Ramos (cell line): Measurements from ENCODE around the gene IZUMO1.

Source experiments
- in situ Hi-C: fragments of 300-500 bp; cut with MboI; formaldehyde crosslinking; loops from one replicate; pipeline ENCODE4 v1.14.3; 2022; ENCODE audit warnings: low sequenced_read_pairs; ENCODE audit not compliant: unreplicated experiment

The IZUMO1 gene

DNA sequence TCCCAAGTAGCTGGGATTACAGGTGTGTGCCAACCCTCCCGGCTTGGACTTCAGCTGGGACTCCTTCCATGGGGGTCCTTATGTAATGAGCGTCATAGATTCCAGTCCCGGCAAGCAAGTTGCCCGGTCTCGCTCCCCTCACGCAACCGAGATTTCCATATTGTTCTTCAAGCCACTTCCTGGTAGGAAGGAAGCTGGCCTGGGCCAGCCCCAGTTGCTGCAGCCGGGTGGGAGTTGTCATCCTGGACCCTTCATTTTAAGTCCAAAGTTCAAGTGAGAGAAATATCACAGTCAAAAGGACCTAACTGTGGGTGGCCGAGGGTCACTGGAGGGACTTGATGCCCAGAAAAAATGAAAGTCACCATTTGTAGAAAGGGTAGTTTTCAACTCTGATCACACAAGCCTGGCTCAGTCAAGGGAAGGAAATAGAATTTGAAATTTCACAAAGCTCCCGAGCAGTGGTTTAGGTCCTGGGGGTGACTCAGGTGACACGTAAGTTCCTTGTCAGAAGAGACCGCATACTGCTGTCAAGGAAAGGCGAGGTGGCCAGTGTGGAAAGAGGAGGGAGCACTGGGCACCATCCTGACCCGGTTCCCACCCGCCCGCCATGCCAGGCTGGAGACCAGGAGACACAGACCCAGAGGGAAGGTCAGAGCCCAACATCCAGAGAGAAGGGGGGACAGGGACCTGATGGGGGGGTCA lies 13.9 kb upstream of the IZUMO1 start:
- in situ Hi-C loops = no loop called here

DNA sequence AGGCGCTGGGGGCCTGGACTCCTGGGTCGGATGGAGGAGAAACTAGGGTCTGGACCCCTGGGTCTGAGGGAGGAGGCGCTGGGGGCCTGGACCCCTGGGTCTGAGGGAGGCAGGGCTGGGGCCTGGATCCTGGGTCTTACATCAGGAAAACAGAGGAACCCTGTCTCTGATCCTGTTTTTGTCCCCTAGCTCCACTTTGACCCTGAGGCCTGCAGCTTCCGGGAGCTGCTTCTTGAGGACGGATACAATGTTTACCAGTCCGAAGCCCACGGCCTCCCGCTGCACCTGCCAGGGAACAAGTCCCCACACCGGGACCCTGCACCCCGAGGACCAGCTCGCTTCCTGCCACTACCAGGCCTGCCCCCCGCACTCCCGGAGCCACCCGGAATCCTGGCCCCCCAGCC lies 11.0 kb upstream of the IZUMO1 start:
- in situ Hi-C loops = no loop called here

DNA sequence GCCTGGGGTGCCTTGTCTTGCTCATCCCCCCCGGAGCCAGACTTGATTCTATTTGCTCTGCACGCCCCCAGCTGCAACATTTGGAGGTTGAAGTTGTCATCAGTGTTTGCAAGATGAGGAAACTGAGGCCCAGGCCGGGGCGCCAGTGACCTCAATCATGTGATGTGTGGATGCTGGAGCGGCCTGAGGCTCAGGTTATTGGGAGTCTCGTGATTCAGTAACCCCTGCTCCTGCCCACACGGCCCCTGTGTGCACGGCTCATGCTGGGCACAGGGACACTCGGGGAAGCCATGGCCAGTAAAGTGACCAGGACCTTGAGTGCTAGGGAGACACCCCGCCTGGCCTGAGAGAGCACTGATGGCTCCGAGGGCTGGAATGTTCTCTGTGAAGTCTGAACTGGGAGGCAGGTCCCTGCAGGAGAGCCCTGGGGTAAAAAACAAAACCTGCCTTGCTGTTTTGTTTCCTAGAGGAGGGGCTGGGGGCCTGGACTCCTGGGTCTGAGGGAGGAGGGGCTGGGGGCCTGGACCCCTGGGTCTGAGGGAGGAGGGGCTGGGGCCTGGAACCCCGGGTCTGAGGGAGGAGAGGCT lies 10.5 kb upstream of the IZUMO1 start:
- in situ Hi-C loops = no loop called here

DNA sequence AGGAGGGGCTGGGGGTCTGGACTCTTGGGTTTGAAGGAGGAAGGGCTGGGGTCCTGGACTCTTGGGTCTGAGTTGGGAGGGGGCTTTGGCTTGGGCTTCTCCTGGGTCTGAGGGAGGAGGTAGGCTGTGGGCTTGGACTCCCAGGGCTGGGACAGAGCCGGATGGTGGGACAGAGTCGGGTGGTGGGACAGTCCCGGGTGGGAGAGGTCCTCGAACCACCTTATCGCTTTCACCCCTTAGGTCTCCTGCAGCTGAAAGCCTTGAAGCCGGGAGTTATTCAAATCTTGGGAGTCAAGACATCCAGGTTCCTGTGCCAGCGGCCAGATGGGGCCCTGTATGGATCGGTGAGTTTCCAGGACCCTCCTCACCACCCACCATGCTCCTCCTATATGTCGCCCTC lies 10.0 kb upstream of the IZUMO1 start:
- in situ Hi-C loops = no loop called here

DNA sequence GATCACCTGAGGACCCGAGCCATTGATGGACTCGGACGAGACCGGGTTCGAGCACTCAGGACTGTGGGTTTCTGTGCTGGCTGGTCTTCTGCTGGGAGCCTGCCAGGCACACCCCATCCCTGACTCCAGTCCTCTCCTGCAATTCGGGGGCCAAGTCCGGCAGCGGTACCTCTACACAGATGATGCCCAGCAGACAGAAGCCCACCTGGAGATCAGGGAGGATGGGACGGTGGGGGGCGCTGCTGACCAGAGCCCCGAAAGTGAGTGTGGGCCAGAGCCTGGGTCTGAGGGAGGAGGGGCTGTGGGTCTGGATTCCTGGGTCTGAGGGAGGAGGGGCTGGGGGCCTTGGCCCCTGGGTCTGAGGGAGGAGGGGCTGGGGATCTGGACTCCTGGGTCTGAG lies 9.5 kb upstream of the IZUMO1 start:
- in situ Hi-C loops = no loop called here

DNA sequence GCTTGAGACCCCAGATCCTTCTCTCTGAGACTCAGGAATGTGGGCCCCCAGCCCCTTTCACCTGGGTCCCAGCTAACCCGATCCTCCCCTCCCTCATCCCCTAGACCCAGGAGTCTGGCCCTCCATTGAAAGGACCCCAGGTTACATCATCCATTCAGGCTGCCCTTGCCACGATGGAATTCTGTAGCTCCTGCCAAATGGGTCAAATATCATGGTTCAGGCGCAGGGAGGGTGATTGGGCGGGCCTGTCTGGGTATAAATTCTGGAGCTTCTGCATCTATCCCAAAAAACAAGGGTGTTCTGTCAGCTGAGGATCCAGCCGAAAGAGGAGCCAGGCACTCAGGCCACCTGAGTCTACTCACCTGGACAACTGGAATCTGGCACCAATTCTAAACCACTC lies 9.1 kb upstream of the IZUMO1 start:
- in situ Hi-C loops = no loop called here

DNA sequence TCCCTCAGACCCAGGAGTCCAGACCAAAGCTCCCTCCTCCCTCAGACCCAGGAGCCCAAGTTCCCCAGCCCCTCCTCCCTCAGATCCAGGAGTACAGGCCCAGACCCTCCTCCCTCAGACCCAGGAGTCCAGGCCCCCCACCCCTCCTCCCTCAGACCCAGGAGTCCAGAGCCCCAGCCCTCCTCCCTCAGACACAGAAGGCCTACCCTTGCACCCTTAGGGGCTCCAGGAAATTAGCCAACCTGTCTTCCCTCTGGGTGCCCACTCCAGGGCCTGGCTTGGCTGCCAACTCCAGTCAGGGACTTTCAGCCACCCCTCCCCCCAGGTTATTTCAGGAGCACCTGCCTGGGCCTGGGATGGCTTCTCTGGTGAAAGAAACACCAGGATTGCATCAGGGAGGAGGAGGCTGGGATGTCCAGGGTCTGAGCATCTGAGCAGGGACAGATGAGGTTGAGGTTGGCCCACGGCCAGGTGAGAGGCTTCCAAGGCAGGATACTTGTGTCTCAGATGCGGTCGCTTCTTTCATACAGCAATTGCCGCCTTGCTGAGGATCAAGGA lies 8.5 kb upstream of the IZUMO1 start, which contains the start of gene FGF21:
TSS of gene FGF21 (plus strand) at position 441 of the 558 bp plus-strand sequence. CDS start 713 bp downstream, outside the sequence.
- in situ Hi-C loops = no loop called here

DNA sequence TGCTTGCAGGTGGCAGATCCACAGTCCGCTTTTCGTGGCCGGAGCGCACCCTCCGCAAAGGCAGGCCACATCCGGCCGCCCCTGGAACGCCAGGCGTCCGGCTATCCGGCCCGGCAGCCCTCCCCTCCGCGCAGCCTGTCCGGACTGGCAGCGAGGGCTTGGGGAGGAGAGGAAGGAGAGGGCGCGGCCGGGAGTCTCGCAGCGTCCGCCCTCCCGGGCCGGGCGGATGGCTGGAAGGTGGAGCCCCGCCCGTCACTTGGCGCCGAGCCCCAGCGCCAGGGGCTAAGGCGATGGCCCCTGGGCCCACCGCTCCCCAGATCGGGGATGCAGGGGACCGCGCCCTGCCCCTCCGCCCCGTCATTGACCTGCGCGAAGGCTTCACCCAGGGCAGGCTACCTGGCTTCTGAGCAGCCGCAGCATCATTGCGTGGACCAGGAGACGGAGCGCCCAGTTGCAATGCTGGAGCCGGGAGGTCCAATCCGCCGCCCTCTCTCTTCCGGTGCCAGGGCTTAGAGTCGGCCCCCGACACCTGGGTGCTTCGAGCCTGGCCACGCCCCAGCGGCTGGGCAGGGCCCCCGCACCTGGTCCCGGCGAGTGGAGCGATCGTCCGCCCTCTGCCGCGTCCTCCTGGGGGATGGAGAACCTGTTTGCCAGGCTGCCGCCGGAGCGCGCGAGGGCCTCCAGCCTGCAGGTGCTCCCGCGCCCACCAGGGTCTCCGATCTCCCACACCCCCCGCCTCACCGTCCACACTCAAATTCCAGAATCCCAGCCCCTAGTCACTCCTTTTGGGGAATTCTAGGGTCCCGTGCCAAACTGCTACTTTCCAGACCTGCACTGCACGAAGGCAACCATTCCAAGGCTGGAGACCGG lies 6.0 kb upstream of the IZUMO1 start, which contains the start of gene FUT1:
TSS of gene FUT1 (minus strand) at position 146 of the 870 bp plus-strand sequence. CDS start 1,360 bp downstream, outside the sequence.
- in situ Hi-C loops = no loop called here

DNA sequence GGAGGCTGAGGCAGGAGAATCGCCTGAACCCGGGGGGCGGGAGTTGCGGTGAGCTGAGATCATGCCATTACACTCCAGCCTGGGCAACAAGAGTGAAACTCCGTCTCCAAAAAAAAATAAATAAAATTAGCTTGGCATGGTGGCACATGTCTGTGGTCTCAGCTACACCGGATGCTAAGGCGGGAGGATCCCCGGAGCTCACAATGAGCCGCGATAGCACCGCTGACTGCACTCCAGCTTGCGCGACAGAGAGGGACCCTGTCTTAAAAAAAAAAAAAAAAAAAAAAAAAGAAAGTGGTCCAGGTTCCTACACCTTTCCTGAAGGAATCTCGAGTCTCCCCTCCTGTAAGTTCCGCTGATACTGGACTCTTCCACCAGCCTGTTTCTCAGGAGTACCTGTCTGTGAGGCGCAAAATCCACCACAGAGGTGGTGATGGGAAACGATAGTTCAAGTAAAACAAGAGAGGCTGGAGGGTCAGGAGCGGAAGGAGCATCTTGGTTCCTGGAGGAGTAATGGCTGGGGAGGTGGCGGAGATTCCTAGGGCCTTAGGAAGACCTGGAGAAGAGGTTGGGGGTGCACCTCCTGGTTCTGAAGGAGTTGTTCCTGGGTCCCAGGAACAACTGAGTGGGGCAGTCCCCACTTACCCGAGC lies 5.3 kb upstream of the IZUMO1 start:
- in situ Hi-C loops = no loop called here

DNA sequence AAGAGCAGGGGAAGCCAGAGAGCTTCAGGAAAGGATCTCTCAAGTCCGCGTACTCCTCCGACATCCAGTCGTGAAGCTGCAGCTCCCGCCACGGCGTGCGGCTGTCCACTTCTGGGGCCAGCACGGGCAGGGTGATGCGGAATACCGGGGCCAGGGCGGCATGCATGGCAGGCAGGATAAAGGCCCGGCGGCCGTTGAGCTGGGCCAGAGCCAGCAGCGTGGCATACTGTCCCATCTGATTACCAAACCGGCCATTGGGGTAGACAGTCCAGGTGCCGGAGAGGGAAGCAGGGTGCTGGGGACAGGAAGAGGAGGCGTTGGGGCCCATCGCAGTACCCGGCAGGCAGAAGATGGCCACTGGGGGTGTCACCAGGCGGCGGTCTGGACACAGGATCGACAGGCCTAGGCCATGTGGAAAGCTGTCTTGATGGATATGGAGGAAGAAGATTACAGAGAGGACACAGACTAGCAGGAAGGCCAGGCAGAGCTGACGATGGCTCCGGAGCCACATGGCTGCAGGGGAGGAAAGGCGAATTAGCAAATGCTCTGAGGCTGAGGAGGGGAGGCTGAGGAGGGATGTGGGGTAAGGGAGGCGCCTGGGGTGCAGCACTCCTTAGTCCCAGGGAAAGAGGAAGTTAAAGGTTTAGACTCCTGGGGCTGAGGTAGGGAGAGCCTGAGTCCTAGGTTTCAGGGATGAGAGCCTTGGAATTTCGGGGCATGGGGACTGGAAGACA lies 4.2 kb upstream of the IZUMO1 start:
- in situ Hi-C loops = no loop called here

DNA sequence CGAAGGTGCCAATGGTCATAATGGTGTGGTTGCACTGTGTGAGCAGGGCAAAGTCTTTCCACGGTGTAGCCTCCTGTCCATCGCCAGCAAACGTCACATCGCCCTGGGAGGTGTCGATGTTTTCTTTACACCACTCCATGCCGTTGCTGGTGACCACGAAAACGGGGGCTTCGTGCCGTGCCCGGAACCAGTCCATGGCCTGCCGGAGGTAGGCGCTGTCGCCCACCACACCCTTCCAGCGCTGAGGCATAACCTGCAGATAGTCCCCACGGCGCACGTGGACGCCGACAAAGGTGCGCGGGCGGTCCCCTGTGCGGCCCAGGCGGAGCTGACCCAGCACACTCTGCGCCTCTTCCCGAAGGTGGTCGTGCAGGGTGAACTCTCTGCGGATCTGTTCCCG lies 3.6 kb upstream of the IZUMO1 start:
- in situ Hi-C loops = no loop called here

DNA sequence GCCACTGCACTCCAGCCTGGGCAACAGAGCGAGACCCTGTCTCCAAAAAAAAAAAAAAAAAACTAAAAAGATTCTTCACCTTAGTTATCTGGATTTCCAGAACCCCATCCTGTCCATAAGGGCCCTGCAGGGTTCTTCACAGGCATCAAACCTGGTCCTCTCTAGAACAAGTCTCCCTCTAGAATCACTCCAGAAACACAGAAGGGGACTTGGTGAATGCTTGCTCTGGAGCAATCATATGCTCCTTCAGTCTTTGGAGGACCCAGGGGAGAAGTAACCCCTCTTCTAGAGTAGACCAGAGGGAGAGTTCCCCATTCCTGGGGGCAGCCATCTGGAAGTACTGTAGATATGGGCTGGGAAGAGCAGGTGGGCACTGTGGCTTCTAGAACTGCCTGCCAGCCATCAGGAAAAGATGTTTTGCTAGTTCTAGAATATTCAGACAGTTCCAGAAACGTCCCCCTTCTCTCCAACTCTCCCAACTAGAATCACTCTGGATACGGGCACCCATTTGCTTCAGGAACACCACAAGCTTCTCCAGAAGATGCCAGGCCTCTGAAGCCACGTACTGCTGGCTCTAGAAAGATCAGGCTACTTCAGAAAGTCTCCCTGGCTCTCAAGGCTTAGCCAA lies 3.0 kb upstream of the IZUMO1 start:
- in situ Hi-C loops = no loop called here

DNA sequence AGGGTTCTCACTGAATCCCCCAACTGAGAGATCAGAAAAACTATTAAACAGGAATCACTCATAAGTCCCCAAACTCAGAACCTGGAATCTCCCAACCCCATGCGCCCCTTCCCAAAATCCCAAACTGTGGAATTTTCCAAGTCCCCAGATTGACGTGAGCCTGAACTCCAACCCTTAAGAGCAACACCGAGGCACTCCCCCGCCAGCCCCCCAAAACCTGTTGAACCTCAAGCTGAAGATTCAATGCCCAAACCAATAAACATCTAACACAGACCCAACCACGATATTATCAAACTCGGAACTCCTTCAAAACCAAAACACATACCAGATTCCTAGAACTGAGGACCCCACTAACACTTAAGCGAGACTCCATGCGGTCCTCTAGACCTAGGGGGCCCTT lies 599 bp downstream of the IZUMO1 start:
- in situ Hi-C loops = no loop called here

DNA sequence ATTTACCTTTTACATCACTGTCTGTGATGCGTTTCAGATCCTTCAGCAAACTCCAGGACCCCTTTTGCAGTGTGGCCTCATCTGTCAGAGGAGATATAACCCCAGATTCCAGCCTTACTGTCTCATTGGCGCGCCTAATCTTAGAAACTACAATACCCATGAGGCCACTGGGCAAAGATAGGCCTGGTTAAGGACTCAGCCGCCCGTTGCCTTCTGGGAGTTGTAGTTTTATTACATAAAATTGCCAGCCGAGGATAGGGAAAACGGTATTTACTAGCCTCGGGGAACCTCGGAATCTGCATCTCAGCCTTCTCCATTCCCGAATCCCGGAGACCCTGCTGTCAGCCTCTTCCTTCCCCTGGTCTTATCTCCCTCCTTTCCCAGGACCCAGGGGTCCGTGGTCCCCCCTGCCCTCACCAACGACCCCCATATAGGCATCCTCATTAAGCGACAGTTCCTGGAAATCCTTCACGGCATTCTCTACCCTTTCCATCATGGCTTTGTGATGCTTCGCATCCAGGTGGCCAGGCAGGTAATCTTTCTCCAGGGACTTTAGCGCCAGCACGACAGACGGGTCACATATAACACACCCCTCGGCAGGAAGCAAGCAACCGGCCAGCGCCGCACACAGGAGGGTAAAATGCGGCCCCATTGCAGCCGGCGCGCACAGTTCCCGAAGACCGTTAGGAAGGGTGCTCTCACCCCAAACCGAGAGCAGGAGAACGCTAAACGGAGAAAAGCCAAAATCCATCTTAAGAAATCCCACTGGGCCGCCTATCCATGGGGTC lies 1.3 kb downstream of the IZUMO1 start:
- in situ Hi-C loops = no loop called here

DNA sequence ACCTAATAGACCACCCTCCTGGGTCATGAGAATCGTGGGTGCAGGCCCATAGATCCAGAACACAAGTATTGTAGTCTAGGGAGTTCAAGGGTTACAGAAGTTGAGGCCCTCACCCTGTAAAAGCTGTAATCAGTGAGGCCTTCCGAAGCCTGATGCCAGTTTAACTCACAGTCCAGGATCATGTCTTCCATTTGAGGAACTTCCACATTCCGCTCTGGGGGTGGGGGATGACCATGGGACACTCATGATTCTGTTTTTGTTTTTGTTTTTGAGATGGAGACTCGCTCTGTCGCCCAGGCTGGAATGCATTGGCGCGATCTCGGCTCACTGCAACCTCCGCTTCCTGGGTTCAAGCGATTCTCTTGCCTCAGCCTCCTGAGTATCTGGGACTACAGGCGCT lies 4.6 kb downstream of the IZUMO1 start:
- in situ Hi-C loops = no loop called here

DNA sequence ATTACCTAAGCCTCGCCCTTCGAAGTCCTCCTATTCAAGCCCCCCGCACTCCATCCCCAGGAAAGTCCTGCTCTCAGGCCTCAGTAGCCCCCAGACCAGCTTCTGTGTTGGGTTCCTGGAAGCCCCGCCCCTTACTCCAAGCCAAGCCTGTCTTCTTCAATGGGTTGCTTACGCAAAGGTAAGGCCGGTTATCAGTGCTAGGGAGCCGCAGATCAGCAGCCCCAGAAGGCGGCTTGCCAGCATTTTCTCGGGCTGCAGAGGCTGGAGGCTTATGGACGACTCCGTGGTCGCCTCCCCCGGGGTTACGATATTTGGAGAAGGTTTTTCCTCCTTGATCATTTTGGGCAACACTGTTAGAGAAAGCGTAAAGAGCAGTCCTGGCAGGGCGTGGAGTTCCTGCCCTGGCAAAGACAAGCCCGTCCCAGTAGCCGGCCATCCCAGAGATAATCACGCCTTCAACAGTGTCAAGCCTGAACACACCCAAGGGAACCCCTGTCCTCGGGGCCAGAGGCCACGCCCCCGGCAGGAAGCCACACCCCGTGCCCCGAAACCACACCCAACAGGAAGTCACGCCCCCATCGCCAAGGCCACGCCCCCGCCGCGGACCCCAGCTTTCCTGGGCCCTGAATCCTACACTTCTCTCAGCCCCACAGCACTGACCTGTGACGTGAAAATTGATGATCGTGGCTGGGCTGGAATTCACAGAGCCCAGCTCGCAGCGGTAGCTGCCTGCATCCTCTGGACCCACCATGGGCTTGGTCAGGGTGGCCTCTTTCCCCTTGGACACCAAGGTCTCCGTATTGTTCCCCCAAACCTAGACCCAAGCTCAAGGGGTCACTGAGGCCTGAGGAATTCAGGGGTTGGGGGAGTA lies 5.3 kb downstream of the IZUMO1 start:
- in situ Hi-C loops = no loop called here

DNA sequence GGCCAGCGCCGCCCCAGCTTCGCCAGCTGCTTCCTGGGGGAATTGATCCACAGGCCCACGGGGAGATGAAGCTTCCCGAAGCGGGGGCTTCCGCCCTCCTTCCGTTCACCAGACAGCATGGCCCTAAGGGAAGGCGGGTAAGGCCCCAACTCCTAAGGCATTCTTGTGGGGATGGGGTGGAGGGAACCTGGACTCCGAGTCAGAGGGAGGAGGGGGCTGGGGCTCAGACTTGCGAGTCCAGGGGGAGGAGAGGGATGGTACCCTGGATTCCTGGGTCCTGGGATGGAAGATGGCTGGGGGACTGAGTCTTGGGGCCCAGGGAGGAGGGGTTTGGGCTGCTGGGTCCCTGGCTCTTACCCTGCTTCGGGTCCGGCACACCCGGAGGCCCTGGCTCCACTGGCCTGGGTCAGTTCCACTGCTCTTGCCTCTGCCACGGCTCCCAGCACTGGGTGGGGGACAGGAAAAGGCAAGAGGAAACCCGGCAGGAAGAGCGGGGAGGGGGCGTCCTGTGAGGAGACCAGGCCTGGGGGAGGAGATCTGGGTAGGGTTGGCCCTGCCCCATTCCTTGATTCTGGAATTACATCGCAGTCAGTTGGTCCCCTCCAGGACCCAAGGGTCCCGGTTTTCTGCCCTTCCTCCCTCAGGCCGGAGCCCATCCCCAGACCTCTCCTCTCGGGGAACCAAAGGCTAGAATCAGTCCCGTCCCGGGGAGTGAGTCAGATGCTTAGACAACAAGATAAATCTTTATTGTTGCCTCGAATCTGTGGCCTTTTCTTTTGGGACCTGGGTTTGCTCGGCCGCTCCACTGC lies 6.3 kb downstream of the IZUMO1 start, which contains the start of gene RASIP1:
TSS of gene RASIP1 (minus strand) at position 447 of the 809 bp plus-strand sequence. CDS start at position 119, 328 bp downstream.
- in situ Hi-C loops = no loop called here
